Mucosa of rectum (tissue), 2 donors: Measurements from ENCODE around the gene ZNF141.
A peak's percentile ranks its signal among the peaks of the same experiment; 100 is the strongest.
"Not testable (repeated sequence)": the region's sequence is repeated elsewhere in the genome, so short reads cannot be mapped to it uniquely, and the experiment has no call there.

ENCODE experiments used
- H3K27ac ChIP-seq, 2 donors: one replicate each; pipeline ENCODE4 v1.7.0; 2013; ENCODE audit warnings: inconsistent platforms in 2 of 2, low read depth in 2 of 2, low read length in 2 of 2
- H3K27me3 ChIP-seq, 2 donors: one replicate each; pipeline ENCODE4 v1.7.0; 2013; ENCODE audit warnings: low read length in 2 of 2; ENCODE audit not compliant: control insufficient read depth in 2 of 2, insufficient read depth in 2 of 2
- H3K36me3 ChIP-seq, 2 donors: one replicate each; pipeline ENCODE4 v1.7.0; 2013; ENCODE audit warnings: low read length in 2 of 2; ENCODE audit not compliant: control insufficient read depth in 2 of 2, insufficient read depth in 2 of 2
- H3K4me1 ChIP-seq, 2 donors: one replicate each; pipeline ENCODE4 v1.7.0; 2013; ENCODE audit warnings: low read length in 2 of 2, mild to moderate bottlenecking in 1 of 2; ENCODE audit not compliant: control insufficient read depth in 2 of 2, insufficient read depth in 2 of 2
- H3K4me3 ChIP-seq, 2 donors: one replicate each; pipeline ENCODE4 v1.7.0; 2013; ENCODE audit warnings: low read length in 2 of 2
- H3K9ac ChIP-seq, 2 donors: one replicate each; pipeline ENCODE4 v1.7.0; 2013; ENCODE audit warnings: low read length in 2 of 2, low read depth in 1 of 2, mild to moderate bottlenecking in 1 of 2
- H3K9me3 ChIP-seq, 2 donors: one replicate each; pipeline ENCODE4 v1.7.0; 2013; ENCODE audit warnings: low read length in 2 of 2; ENCODE audit not compliant: control insufficient read depth in 2 of 2
- donor health status: healthy.
- donor health status: Normal muscosa, but diverticular disease.

Gene ZNF141

GRCh38 chr4:385934-386707 lies 48.5 kb downstream of the ZNF141 start:
- Histone ChIP-seq H3K27me3 (no peaks in the 10 kb centered on the region), H3K36me3 (no peaks in the 10 kb centered on the region), H3K4me3 (peak overlapping the region in 1 of 2 donors; percentile 24), H3K4me1 (no peaks in the 10 kb centered on the region), H3K9ac (no peak overlapping the region), H3K27ac (no peak overlapping the region), H3K9me3 (peaks cover 34 to 45% of the 10 kb centered on the region in 2 donors)

- H3K36me3 ChIP-seq: no peaks in the 10 kb centered on the region
- no peaks in the 10 kb centered on the region for H3K4me1 ChIP-seq
- peaks cover 34 to 45% of the 10 kb centered on the region in 2 donors for H3K9me3 ChIP-seq
- H3K9ac ChIP-seq: no peak overlapping the region
- H3K27ac ChIP-seq: no peak overlapping the region
- H3K4me3 ChIP-seq: no peak overlapping the region
- no peaks in the 10 kb centered on the region for H3K27me3 ChIP-seq
Measured at GRCh38 chr4:386708-387105, 49.1 kb downstream of the ZNF141 start.

GRCh38 chr4:404006-404405 lies 66.4 kb downstream of the ZNF141 start:
- Histone ChIP-seq H3K27me3 (no peaks in the 10 kb centered on the region), H3K36me3 (no peaks in the 10 kb centered on the region), H3K9ac (no peak overlapping the region), H3K4me1 (no peaks in the 10 kb centered on the region), H3K27ac (no peak overlapping the region), H3K4me3 (no peak overlapping the region), H3K9me3 (peaks cover 8 to 10% of the 10 kb centered on the region in 2 donors)

- peaks cover 11 to 17% of the 10 kb centered on the region in 2 donors for H3K9me3 ChIP-seq
- H3K4me1 ChIP-seq, H3K9ac ChIP-seq, H3K27ac ChIP-seq, H3K27me3 ChIP-seq, H3K4me3 ChIP-seq, H3K36me3 ChIP-seq: not testable (repeated sequence)
Measured at GRCh38 chr4:408321-408720, 70.7 kb downstream of the ZNF141 start.

GRCh38 chr4:422587-422986 lies 85.0 kb downstream of the ZNF141 start:
- Histone ChIP-seq H3K4me1 (no peaks in the 10 kb centered on the region), H3K4me3 (no peak overlapping the region), H3K9me3 (peaks cover 34 to 42% of the 10 kb centered on the region in 2 donors), H3K27ac (no peak overlapping the region), H3K9ac (no peak overlapping the region), H3K36me3 (peaks cover 0 to 6% of the 10 kb centered on the region in 2 donors), H3K27me3 (no peaks in the 10 kb centered on the region)
